ENCODE results near the gene NME7.
"Not testable (repeated sequence)": the region's sequence is repeated elsewhere in the genome, so short reads cannot be mapped to it uniquely, and the experiment has no call there.

NME7 gene, protein sequence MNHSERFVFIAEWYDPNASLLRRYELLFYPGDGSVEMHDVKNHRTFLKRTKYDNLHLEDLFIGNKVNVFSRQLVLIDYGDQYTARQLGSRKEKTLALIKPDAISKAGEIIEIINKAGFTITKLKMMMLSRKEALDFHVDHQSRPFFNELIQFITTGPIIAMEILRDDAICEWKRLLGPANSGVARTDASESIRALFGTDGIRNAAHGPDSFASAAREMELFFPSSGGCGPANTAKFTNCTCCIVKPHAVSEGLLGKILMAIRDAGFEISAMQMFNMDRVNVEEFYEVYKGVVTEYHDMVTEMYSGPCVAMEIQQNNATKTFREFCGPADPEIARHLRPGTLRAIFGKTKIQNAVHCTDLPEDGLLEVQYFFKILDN

DNA sequence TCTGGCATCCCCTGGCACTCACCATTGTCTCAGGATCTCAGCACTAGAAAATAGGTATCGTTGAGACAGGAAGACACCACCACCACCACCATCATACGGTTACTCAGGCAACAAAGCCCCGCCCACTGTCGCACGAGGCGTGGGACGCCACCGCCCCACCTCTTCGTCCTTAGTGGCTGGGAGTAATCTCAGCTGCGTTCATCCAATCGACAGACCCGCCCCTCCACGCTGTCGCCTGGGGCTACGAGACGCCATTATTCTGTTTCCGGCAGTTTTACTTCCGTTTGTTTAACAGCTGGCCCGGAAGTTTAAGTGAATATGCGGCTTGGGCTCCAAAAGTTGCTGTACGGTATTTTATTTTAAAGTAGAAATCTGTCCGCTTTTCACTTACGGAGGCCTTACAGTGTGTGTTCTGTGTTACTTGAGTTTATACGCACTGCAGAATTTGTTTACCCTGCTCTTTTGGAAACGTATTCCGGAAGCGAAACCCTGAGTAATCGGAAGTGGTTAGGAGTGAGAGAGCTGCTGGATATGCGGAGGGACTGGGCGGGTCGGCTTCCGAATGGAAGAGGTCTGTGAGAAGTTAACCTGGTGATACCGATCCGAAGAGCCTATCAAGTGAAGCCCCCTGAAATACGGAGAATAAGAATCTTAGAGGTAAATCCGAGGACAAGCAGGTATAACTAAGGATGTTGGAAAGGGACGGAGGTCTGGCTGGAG is at the start of gene NME7, which contains the start of gene BLZF1:
TSS of gene NME7 (minus strand) at position 112 of the 720 bp plus-strand sequence. CDS start at position 25, 87 bp downstream.
TSS of gene BLZF1 (plus strand) at position 510 of the 720 bp plus-strand sequence. CDS start 1,328 bp downstream, outside the sequence.
- peaks cover 5% of the 10 kb centered on the region for H3K9me3 Mint-ChIP-seq
- H3K4me1 Mint-ChIP-seq (ENCODE audit: low read depth) = peaks cover 21% of the 10 kb centered on the region
- H3K27ac Mint-ChIP-seq = no peak within 1 kb of the TSS
- H3K27me3 Mint-ChIP-seq = no peaks in the 10 kb centered on the region
- H3K36me3 Mint-ChIP-seq (ENCODE audit: low read depth) = peaks cover 24% of the 10 kb centered on the region
- no peak within 1 kb of the TSS for H3K4me3 Mint-ChIP-seq

DNA sequence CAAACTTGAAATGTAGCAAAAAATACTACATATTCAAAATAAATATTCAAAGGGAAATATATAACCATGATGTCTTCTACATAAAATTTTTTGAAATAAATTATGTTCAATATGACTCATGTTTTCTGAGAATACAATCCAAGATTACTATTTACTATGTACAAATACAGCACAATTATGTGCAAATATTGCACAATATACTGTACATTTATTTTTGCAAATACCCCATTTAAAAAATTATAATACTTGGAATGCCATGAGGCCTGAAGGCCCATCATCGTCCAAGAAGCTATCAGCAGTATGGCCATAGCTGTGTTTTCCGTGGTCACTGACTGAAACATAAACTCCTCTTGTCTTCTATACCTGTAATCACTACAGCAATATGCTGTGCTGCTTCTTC is 47.4 kb upstream of the NME7 start:
- Mint-ChIP-seq H3K4me1 (ENCODE audit: low read depth) (no peaks in the 10 kb centered on the region), H3K4me3 (no peak overlapping the region), H3K36me3 (ENCODE audit: low read depth) (no peaks in the 10 kb centered on the region), H3K27me3 (peaks cover 2% of the 10 kb centered on the region), H3K9me3 (peaks cover 8% of the 10 kb centered on the region), H3K27ac (no peak overlapping the region)

DNA sequence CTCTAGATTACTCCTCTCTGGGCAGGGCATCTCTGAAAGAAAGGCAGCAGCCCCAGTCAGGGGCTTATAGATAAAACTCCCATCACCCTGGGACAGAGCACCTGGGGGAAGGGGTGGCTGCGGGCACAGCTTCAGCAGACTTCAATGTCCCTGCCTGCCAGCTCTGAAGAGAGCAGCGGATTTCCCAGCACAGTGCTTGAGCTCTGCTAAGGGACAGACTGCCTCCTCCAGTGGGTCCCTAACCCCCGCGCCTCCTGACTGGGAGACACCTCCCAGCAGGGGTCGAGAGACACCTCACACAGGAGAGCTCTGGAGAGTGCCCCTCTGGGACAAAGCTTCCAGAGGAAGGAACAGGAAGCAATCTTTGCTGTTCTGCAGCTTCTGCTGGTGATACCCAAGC is 40.7 kb upstream of the NME7 start:
- not testable (repeated sequence) for H3K27ac Mint-ChIP-seq; H3K4me1 Mint-ChIP-seq (ENCODE audit: low read depth); H3K4me3 Mint-ChIP-seq; H3K27me3 Mint-ChIP-seq; H3K36me3 Mint-ChIP-seq (ENCODE audit: low read depth)
- H3K9me3 Mint-ChIP-seq = peaks cover 25% of the 10 kb centered on the region

DNA sequence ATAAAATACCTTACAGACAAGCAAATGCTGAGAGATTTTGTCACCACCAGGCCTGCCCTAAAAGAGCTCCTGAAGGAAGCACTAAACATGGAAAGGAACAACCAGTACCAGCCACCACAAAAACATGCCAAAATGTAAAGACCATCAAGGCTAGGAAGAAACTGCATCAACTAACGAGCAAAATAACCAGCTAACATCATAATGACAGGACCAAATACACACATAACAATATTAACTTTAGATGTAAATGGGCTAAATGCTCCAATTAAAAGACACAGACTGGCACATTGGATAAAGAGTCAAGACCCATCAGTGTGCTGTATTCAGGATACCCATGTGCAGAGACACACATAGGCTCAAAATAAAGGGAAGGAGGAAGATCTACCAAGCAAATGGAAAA is 35.0 kb upstream of the NME7 start:
- H3K27me3 Mint-ChIP-seq; H3K4me1 Mint-ChIP-seq (ENCODE audit: low read depth): not testable (repeated sequence)
- peaks cover 24% of the 10 kb centered on the region for H3K9me3 Mint-ChIP-seq

DNA sequence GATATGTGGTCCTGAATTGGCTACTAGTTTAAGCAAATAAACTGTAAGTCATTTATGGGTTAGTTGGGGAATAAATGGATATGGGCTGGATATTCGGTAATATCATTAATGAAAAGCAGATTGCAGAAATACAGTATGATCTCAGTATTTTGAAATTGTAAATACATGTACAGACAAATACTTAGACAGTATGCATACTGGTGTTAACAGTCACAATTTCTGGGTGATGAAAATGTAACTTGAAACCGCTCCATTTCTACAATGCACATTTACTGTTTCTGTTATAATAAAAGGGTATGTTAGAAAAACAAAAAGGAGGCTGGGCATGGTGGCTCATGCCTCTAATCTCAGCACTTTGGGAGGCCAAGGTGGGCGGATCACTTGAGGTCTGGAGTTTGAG is 28.4 kb upstream of the NME7 start:
- H3K27ac Mint-ChIP-seq = no peak overlapping the region
- H3K4me3 Mint-ChIP-seq = no peak overlapping the region
- no peaks in the 10 kb centered on the region for H3K27me3 Mint-ChIP-seq
- no peaks in the 10 kb centered on the region for H3K9me3 Mint-ChIP-seq
- no peaks in the 10 kb centered on the region for H3K4me1 Mint-ChIP-seq (ENCODE audit: low read depth)
- H3K36me3 Mint-ChIP-seq (ENCODE audit: low read depth) = peaks cover 42% of the 10 kb centered on the region

More for the DNA sequence above, 35.0 kb upstream of the NME7 start:
- not testable (repeated sequence) for H3K27ac Mint-ChIP-seq; H3K4me3 Mint-ChIP-seq; H3K36me3 Mint-ChIP-seq (ENCODE audit: low read depth)

DNA sequence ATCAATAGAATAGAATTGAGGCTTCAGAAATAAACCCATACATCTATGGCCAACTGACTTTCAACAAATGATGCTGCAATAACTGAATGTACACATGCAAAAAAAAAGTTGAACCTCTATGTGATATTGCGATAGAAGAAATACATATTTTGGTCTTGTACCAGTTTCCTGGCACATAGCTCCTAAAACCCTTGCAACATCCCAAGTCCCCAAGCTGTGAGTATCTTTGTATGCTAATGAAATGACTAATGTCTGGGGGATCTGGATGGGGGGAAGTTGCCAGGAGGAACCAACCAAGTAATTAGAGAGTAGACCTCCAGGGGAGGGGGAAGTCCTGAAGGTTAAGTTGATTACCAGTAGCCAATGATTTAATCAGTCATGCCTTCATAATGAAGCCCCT is 24.8 kb upstream of the NME7 start:
- no peak overlapping the region for H3K27ac Mint-ChIP-seq
- H3K4me1 Mint-ChIP-seq (ENCODE audit: low read depth) = peaks cover 14% of the 10 kb centered on the region
- H3K36me3 Mint-ChIP-seq (ENCODE audit: low read depth) = peaks cover 63% of the 10 kb centered on the region
- H3K9me3 Mint-ChIP-seq = no peaks in the 10 kb centered on the region
- H3K4me3 Mint-ChIP-seq = no peak overlapping the region
- no peaks in the 10 kb centered on the region for H3K27me3 Mint-ChIP-seq

GRCh38 chr1:169390303-169390702 is 22.7 kb upstream of the NME7 start:
- Mint-ChIP-seq H3K4me3 (no peak overlapping the region), H3K27ac (peak overlapping the region; percentile 45), H3K27me3 (no peaks in the 10 kb centered on the region), H3K4me1 (ENCODE audit: low read depth) (peaks cover 14% of the 10 kb centered on the region), H3K9me3 (no peaks in the 10 kb centered on the region), H3K36me3 (ENCODE audit: low read depth) (peaks cover 57% of the 10 kb centered on the region)

DNA sequence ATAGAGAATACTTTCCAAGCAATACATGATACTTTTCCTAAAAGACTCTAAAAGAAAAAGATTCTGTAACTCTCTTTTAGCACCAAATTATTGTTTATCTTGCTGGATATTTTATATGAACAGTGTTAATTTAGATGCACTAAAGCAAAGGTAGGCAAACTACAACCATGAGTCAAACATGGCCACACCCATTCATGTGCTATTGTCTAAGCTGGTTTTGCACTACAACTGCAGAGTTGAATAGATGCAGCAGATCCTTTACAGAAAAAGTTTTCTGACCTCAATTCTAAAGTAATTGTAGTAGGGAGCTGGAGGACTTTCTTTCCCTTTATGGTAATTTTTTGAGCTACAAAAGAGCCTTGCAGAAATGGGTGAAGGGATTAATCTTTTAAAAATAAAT is 19.8 kb upstream of the NME7 start:
- H3K27me3 Mint-ChIP-seq = no peaks in the 10 kb centered on the region
- H3K36me3 Mint-ChIP-seq (ENCODE audit: low read depth) = peaks cover 37% of the 10 kb centered on the region
- H3K9me3 Mint-ChIP-seq = no peaks in the 10 kb centered on the region

GRCh38 chr1:169383449-169383848 is 15.9 kb upstream of the NME7 start:
- no peaks in the 10 kb centered on the region for H3K27me3 Mint-ChIP-seq
- no peaks in the 10 kb centered on the region for H3K9me3 Mint-ChIP-seq
- H3K4me3 Mint-ChIP-seq = no peak overlapping the region
- H3K4me1 Mint-ChIP-seq (ENCODE audit: low read depth) = no peaks in the 10 kb centered on the region
- H3K27ac Mint-ChIP-seq = no peak overlapping the region
- H3K36me3 Mint-ChIP-seq (ENCODE audit: low read depth) = peaks cover 41% of the 10 kb centered on the region

More for the DNA sequence above, 19.8 kb upstream of the NME7 start:
- H3K4me1 Mint-ChIP-seq (ENCODE audit: low read depth) = peaks cover 14% of the 10 kb centered on the region
- H3K4me3 Mint-ChIP-seq = no peak overlapping the region
- H3K27ac Mint-ChIP-seq = no peak overlapping the region

GRCh38 chr1:169381162-169381561 is 13.6 kb upstream of the NME7 start:
- Mint-ChIP-seq H3K27me3 (no peaks in the 10 kb centered on the region), H3K27ac (no peak overlapping the region), H3K4me1 (ENCODE audit: low read depth) (no peaks in the 10 kb centered on the region), H3K36me3 (ENCODE audit: low read depth) (peaks cover 41% of the 10 kb centered on the region), H3K4me3 (no peak overlapping the region), H3K9me3 (no peaks in the 10 kb centered on the region)

- Mint-ChIP-seq H3K4me3 (no peak overlapping the region), H3K4me1 (ENCODE audit: low read depth) (peaks cover 24% of the 10 kb centered on the region), H3K27ac (no peak overlapping the region), H3K27me3 (no peaks in the 10 kb centered on the region), H3K9me3 (no peaks in the 10 kb centered on the region), H3K36me3 (ENCODE audit: low read depth) (peaks cover 28% of the 10 kb centered on the region)
Measured at GRCh38 chr1:169371404-169371803, 3.8 kb upstream of the NME7 start.

GRCh38 chr1:169368406-169368769 is 791 bp upstream of the NME7 start:
- Mint-ChIP-seq H3K27ac (no peak overlapping the region), H3K4me3 (no peak overlapping the region), H3K9me3 (peaks cover 5% of the 10 kb centered on the region), H3K4me1 (ENCODE audit: low read depth) (peaks cover 24% of the 10 kb centered on the region), H3K36me3 (ENCODE audit: low read depth) (peaks cover 28% of the 10 kb centered on the region), H3K27me3 (no peaks in the 10 kb centered on the region)

DNA sequence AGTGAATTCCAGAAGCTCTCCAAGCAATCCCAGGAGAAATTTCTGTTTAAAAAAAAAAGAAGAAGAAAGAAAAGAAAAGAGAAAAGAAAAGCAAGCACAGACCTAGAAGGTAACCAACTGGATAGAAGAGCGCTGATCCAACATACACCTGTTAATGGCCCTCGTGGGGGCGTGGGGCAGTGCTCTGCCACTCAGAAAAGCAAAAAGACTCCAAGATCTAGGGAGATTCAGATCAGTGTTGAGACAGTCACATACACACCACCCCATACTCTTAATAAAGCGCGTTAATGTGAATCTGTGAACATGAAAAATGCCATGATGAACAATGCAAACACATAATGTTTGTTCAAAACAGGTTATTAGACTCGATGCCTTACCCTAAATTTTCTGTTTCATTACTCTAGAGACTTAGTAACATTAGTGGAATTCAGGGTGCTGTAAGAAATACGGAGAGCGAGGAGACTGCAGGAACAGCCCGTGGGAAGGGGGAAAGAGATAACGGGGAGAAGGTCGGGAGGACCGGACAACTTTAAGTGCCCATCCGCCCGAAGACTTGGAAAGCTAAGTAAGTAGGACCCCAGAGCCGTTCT is 406 bp downstream of the NME7 start:
- peaks cover 21% of the 10 kb centered on the region for H3K4me1 Mint-ChIP-seq (ENCODE audit: low read depth)
- no peaks in the 10 kb centered on the region for H3K27me3 Mint-ChIP-seq
- H3K9me3 Mint-ChIP-seq = peaks cover 5% of the 10 kb centered on the region
- H3K27ac Mint-ChIP-seq = no peak overlapping the region
- H3K4me3 Mint-ChIP-seq = no peak overlapping the region
- H3K36me3 Mint-ChIP-seq (ENCODE audit: low read depth) = peaks cover 26% of the 10 kb centered on the region

GRCh38 chr1:169364948-169365347 is 2.6 kb downstream of the NME7 start:
- H3K4me3 Mint-ChIP-seq = no peak overlapping the region
- no peaks in the 10 kb centered on the region for H3K27me3 Mint-ChIP-seq
- H3K36me3 Mint-ChIP-seq (ENCODE audit: low read depth) = peaks cover 6% of the 10 kb centered on the region
- peaks cover 13% of the 10 kb centered on the region for H3K4me1 Mint-ChIP-seq (ENCODE audit: low read depth)
- H3K27ac Mint-ChIP-seq = no peak overlapping the region
- H3K9me3 Mint-ChIP-seq = peaks cover 5% of the 10 kb centered on the region

DNA sequence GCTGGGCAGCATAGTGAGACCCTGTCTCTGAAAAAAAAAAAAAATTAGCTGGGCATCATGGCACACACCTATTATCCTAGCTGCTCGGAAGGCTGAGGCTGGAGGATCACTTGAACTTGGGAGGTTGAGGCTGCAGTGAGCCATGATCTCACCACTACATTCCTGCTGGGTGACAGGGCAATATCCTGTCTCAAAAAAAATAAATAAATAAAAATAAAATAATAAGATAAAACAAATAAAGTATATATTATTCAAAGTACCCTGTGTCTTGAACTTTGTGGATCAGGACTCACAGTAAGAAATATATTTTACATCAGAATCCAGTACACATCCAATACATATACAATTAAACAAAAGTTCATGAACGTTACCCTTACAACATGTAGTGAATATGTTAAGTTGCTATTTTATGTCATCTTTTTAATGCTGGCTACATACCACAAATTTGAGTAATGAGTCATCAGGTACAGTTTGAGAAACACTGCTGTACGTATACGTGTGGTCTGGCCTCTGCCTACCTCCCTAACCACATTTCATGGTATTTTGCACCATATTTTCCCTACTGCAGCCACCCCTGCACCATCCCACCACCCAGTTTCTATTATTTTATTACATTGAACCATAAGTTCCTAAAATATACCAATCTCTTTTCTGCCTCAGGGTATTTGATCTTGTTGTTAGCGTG is 4.4 kb downstream of the NME7 start:
- H3K27ac Mint-ChIP-seq = peak overlapping the region; percentile 82

More for the DNA sequence above, 4.4 kb downstream of the NME7 start:
- no peaks in the 10 kb centered on the region for H3K27me3 Mint-ChIP-seq
- peaks cover 4% of the 10 kb centered on the region for H3K36me3 Mint-ChIP-seq (ENCODE audit: low read depth)
- peaks cover 5% of the 10 kb centered on the region for H3K9me3 Mint-ChIP-seq
- H3K4me1 Mint-ChIP-seq (ENCODE audit: low read depth) = peaks cover 8% of the 10 kb centered on the region
- peak overlapping the region; percentile 36 for H3K4me3 Mint-ChIP-seq

All from stimulated activated naive CD8-positive, alpha-beta T cell treated with anti-CD3 and anti-CD28 coated beads, Interleukin-15, Interleukin-2, amounts not matched to agents 100 ng/mL and 50 ng/mL, for 24 hours (primary cell).